PFSK-1 (cell line): ENCODE measurements around the gene NID1.

Source experiments
- POLR2AphosphoS5 ChIP-seq: IDR thresholded peaks from 2 replicates; pipeline ENCODE4 v1.6.1; 2012; ENCODE audit warnings: low read depth, mild to moderate bottlenecking, control low read depth, low read length, moderate library complexity
- SIN3A ChIP-seq: IDR thresholded peaks from 2 replicates; pipeline ENCODE4 v1.6.1; 2012; ENCODE audit warnings: mild to moderate bottlenecking, low read length, moderate library complexity, borderline replicate concordance; ENCODE audit not compliant: insufficient read depth

GRCh38 chr1:235971020-235971419, 93.9 kb downstream of the NID1 start:
- TF ChIP-seq POLR2AphosphoS5 (no peak), SIN3A (no peak)
